ENCODE data around the gene RAB23. TPM values are rescaled to one million over a fixed set of nuclear protein-coding genes. Genes with fewer than 3 reads are reported as not detected.

The RAB23 gene
- total RNA-seq, 1 donor from 2014 or later = 15.3 TPM

DNA sequence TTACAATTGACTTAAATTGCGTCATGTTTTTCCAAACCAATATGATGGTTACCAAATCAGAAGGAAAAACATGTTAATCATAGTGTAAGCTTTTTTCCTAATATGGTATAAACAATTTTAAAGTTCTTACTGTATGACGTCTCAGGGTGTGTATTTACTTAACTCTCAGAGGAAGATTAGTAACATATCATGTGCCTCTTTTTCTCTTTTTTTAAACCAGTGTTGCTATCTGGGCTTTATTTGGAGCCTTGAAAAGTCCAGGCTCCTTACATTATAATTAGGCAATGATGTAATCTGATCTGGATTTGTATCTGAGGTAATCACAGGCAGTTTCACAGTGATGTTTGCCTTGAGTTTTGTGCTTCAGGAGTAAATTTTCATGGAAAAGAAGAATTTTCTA is 20.4 kb upstream of the RAB23 start:
- DNase-seq (ENCODE audit: low spot score, unreplicated experiment) = no peak
- Mint-ChIP-seq H3K4me3 (ENCODE audit: low read depth) (no peak overlapping the region), H3K4me1 (ENCODE audit: low read depth) (no peaks in the 10 kb centered on the region), H3K27me3 (no peaks in the 10 kb centered on the region), H3K27ac (no peak overlapping the region), H3K9me3 (ENCODE audit: low read depth) (peaks cover 6% of the 10 kb centered on the region), H3K36me3 (ENCODE audit: insufficient read depth) (no peaks in the 10 kb centered on the region)
- TF ChIP-seq, protein P1, sequence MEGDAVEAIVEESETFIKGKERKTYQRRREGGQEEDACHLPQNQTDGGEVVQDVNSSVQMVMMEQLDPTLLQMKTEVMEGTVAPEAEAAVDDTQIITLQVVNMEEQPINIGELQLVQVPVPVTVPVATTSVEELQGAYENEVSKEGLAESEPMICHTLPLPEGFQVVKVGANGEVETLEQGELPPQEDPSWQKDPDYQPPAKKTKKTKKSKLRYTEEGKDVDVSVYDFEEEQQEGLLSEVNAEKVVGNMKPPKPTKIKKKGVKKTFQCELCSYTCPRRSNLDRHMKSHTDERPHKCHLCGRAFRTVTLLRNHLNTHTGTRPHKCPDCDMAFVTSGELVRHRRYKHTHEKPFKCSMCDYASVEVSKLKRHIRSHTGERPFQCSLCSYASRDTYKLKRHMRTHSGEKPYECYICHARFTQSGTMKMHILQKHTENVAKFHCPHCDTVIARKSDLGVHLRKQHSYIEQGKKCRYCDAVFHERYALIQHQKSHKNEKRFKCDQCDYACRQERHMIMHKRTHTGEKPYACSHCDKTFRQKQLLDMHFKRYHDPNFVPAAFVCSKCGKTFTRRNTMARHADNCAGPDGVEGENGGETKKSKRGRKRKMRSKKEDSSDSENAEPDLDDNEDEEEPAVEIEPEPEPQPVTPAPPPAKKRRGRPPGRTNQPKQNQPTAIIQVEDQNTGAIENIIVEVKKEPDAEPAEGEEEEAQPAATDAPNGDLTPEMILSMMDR (IDR thresholded peaks at IDR 0.05; ENCODE audit: unreplicated experiment) = no peak

DNA sequence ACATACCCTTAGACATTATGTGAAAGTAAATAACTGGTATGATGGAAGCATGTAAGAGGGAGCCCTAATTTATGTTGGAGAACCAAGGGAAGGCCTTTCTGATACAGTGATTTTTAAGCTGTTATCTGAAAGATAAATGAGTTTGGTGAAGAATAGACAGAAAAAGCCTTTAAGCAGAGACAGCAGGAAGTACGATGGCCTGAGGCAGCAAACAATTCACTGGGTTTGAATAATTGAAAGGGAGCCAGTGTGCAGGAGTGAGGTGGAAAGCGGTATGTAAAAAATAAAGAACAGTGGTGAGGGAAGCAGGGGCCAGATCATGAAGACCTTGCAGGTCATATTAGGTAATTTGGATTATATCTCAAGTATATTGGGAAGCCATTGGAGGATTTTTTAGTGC is 4.1 kb upstream of the RAB23 start:
- DNase-seq (ENCODE audit: low spot score, unreplicated experiment) = no peak
- H3K27me3 Mint-ChIP-seq = no peaks in the 10 kb centered on the region
- H3K4me1 Mint-ChIP-seq (ENCODE audit: low read depth) = peaks cover 19% of the 10 kb centered on the region
- TF ChIP-seq, protein P1 (IDR thresholded peaks at IDR 0.05; ENCODE audit: unreplicated experiment) = no peak
- no peak overlapping the region for H3K4me3 Mint-ChIP-seq (ENCODE audit: low read depth)
- H3K36me3 Mint-ChIP-seq (ENCODE audit: insufficient read depth) = peaks cover 3% of the 10 kb centered on the region
- H3K27ac Mint-ChIP-seq = peak overlapping the region; percentile 4
- no peaks in the 10 kb centered on the region for H3K9me3 Mint-ChIP-seq (ENCODE audit: low read depth)

DNA sequence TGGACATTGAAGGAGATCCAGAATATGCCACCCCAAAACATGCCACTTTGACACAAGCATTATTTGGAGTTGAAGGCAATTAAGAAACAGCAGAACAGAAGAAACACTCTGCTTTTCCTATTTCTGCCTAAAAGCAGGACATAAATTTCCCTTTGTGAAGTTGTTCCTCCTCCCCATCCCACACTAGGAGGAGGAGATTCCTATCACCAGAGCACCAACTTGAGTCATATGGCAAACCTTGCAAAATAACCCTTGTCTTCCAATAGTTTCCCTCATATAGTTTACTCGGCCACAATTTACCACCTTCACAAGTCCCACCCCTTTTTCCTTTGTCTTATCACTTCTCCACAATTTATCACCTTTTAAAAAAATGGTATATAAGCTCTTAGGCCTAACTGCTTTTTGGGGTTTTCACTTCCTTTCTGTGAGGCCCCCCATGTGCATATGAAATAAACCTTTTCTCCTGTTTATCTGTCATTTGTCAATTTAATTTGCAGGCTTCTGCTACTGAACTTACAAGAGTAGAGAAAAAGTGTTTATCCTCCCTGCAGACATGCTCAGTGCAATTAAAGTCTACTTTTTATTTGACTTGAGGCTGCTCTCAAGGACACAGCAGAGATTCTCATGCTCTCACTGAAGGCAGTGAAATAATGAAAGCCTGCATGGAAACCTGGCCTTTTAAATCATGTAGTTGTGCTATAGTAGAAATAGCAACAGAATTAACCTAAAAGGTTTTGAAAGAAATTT is 2.8 kb upstream of the RAB23 start:
- no peak for DNase-seq (ENCODE audit: low spot score, unreplicated experiment)
- no peak overlapping the region for H3K27ac Mint-ChIP-seq
- peaks cover 2% of the 10 kb centered on the region for H3K9me3 Mint-ChIP-seq (ENCODE audit: low read depth)
- H3K4me3 Mint-ChIP-seq (ENCODE audit: low read depth) = no peak overlapping the region
- H3K36me3 Mint-ChIP-seq (ENCODE audit: insufficient read depth) = peaks cover 7% of the 10 kb centered on the region
- no peaks in the 10 kb centered on the region for H3K27me3 Mint-ChIP-seq
- H3K4me1 Mint-ChIP-seq (ENCODE audit: low read depth) = peaks cover 26% of the 10 kb centered on the region
- TF ChIP-seq, protein P1 (IDR thresholded peaks at IDR 0.05; ENCODE audit: unreplicated experiment) = no peak

DNA sequence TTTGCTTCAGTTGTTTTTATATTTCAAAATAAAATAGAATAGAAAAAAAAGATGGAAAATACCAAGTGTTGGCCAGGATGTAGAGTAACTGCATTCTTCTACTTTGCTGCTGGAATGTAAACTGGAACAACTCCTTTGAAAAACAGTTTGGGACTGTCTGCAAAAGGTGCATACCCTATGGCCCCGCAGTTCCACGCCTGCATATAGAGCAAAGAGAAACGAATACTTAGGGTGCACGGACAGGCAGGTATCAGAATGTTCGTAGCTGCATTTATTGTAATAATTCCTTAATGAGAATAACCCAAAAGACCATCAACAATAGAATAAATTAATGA is 603 bp upstream of the RAB23 start:
- Mint-ChIP-seq H3K9me3 (ENCODE audit: low read depth) (peaks cover 6% of the 10 kb centered on the region), H3K4me1 (ENCODE audit: low read depth) (peaks cover 34% of the 10 kb centered on the region), H3K27ac (peak overlapping the region; percentile 99), H3K27me3 (no peaks in the 10 kb centered on the region), H3K4me3 (ENCODE audit: low read depth) (peak overlapping the region; percentile 98), H3K36me3 (ENCODE audit: insufficient read depth) (peaks cover 20% of the 10 kb centered on the region)
- no peak for DNase-seq (ENCODE audit: low spot score, unreplicated experiment)
- TF ChIP-seq, protein P1 (IDR thresholded peaks at IDR 0.05; ENCODE audit: unreplicated experiment) = no peak

DNA sequence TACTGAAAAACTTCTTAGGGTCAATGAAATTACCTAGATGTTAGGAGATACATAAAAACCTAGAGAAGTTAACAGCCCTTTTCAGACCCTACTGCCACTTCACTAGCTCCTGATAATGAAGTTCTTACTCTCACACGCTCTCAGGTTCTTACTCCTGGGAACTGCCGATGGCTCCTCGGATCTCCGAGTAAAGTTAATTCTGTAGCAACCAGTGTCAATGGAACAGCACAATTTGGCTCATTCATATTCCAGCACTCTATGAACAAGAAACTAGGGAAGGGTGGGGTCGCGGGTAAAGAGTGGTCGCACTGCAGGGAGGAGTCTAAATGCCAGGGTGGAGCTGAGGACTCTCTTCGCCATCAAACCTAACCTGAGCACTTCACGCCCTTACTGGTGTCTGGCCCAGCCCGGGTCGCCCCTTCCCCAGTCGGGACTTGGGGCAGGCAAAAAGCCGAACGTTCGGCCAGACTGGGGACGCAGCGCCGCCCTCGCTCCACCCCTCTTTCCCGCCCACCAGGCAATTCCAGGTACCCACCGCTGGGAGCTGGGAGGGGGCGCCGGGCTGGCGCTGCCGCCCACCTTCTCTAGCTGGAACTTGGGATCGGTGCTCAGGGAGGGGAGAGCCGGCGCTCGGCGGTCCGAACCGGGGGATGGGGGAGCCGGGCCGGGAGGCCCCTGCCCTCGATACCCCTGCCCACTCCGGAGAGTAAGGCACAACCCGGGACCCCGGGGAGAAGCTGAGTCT is 744 bp downstream of the RAB23 start:
- TF ChIP-seq, protein P1 (IDR thresholded peaks at IDR 0.05; ENCODE audit: unreplicated experiment) = peak; percentile 51
- Mint-ChIP-seq H3K36me3 (ENCODE audit: insufficient read depth) (peaks cover 27% of the 10 kb centered on the region), H3K27me3 (no peaks in the 10 kb centered on the region), H3K27ac (peak overlapping the region; percentile 96), H3K4me1 (ENCODE audit: low read depth) (peaks cover 36% of the 10 kb centered on the region), H3K4me3 (ENCODE audit: low read depth) (peak overlapping the region; percentile 98), H3K9me3 (ENCODE audit: low read depth) (peaks cover 9% of the 10 kb centered on the region)
- peak; percentile 72 for DNase-seq (ENCODE audit: low spot score, unreplicated experiment)
